Liver (tissue), 9 donors: ENCODE results near the gene ZKSCAN5. TPM values are rescaled to one million over a fixed set of nuclear protein-coding genes. Genes with fewer than 3 reads are reported as not detected.
"Not testable (repeated sequence)": the region's sequence is repeated elsewhere in the genome, so short reads cannot be mapped to it uniquely, and the experiment has no call there.

ENCODE experiments used
- DNase-seq: peaks from one replicate; pipeline ENCODE4 v3.0.0-alpha.2; 2017; ENCODE audit warnings: low spot score
- H3K27ac ChIP-seq, 2 donors: one replicate each; pipeline ENCODE4 v1.7.0; 2013; ENCODE audit warnings: inconsistent platforms in 2 of 2, low read length in 2 of 2, control low read depth in 1 of 2, low read depth in 1 of 2, mild to moderate bottlenecking in 1 of 2
- H3K27me3 ChIP-seq, 4 donors: one replicate each; pipeline versions ENCODE4 v1.6.1 to v1.7.0; 2013; ENCODE audit warnings: low read length in 3 of 4, inconsistent platforms in 1 of 4, mild to moderate bottlenecking in 1 of 4, moderate library complexity in 1 of 4; ENCODE audit not compliant: control insufficient read depth in 4 of 4, insufficient read depth in 4 of 4
- H3K36me3 ChIP-seq, 4 donors: one replicate each; pipeline versions ENCODE4 v1.6.1 to v1.7.0; 2013; ENCODE audit warnings: low read length in 3 of 4, mild to moderate bottlenecking in 3 of 4, low read depth in 1 of 4, moderate library complexity in 1 of 4; ENCODE audit not compliant: control insufficient read depth in 4 of 4, insufficient read depth in 3 of 4
- H3K4me1 ChIP-seq, 4 donors: one replicate each; pipeline versions ENCODE4 v1.6.1 to v1.7.0; 2013; ENCODE audit warnings: low read length in 3 of 4, mild to moderate bottlenecking in 3 of 4, moderate library complexity in 1 of 4; ENCODE audit not compliant: control insufficient read depth in 4 of 4, insufficient read depth in 4 of 4
- H3K4me3 ChIP-seq, 3 donors: one replicate each; pipeline versions ENCODE4 v1.6.1 to v1.7.0; 2013; ENCODE audit warnings: low read length in 3 of 3, control low read depth in 1 of 3, low read depth in 1 of 3, mild to moderate bottlenecking in 1 of 3
- H3K9ac ChIP-seq, 2 donors: one replicate each; pipeline ENCODE4 v1.7.0; 2013; ENCODE audit warnings: low read length in 2 of 2, mild to moderate bottlenecking in 2 of 2, moderate library complexity in 2 of 2, control low read depth in 1 of 2, low read depth in 1 of 2
- H3K9me3 ChIP-seq, 4 donors: one replicate each; pipeline versions ENCODE4 v1.6.1 to v1.7.0; 2013; ENCODE audit warnings: low read length in 3 of 4; ENCODE audit not compliant: control insufficient read depth in 4 of 4
- MAX ChIP-seq: IDR thresholded peaks from 2 replicates; pipeline ENCODE4 v1.6.1; 2016; ENCODE audit warnings: antibody characterized with exemption
- NR2F2 ChIP-seq: IDR thresholded peaks from 2 replicates; pipeline ENCODE4 v1.6.1; 2016; ENCODE audit warnings: antibody characterized with exemption
- RAD21 ChIP-seq, 2 donors: IDR thresholded peaks; 2 replicates each; pipeline ENCODE4 v1.6.1; 2016; ENCODE audit warnings: antibody characterized with exemption in 2 of 2, mild to moderate bottlenecking in 2 of 2
- REST ChIP-seq: IDR thresholded peaks from 2 replicates; pipeline ENCODE4 v1.6.1; 2016; ENCODE audit warnings: antibody characterized with exemption, mild to moderate bottlenecking
- RXRA ChIP-seq, 2 donors: IDR thresholded peaks; 2 replicates each; pipeline ENCODE4 v1.6.1; 2017 to 2018; ENCODE audit warnings: antibody characterized with exemption in 2 of 2, mild to moderate bottlenecking in 1 of 2
- TAF1 ChIP-seq: conservative IDR thresholded peaks from 2 replicates; pipeline ENCODE4 v1.6.1; 2016; ENCODE audit warnings: antibody characterized with exemption, mild to moderate bottlenecking
- WGBS: extraction: QIAGEN DNeasy Blood & Tissue Kit; methylation state at CpG from one replicate; pipeline ENCODE4 v1.1.7; 2013; 5-methylcytosine and 5-hydroxymethylcytosine counted together
- polyA plus RNA-seq, 2 donors: library from polyadenylated mRNA; stranded (reverse) in 1 of 2; unstranded in 1 of 2; fragments of 200-250 nt in 1 of 2; fragments of >200 nt in 1 of 2; fragmentation: Nextera tagmentation in 1 of 2; extraction: Ambion mirVana in 1 of 2; gene quantifications; one replicate each; pipeline versions ENCODE4 v1.2.1 to v1.2.3, GENCODE V29; 2013 to 2015
- total RNA-seq, 2 donors: library from RNA; depleted of rRNA; stranded (reverse); fragments of >200 nt; gene quantifications; one replicate each; pipeline ENCODE4 v1.2.3, GENCODE V29; 2014
- donor health status: healthy.
- donor health status: healthy.
- donor health status: healthy.
- donor health status: healthy.
- donor health status: healthy.

ZKSCAN5 gene
- total and polyA plus RNA-seq, 4 donors = 1.7 to 5.4 (median 3.4) TPM

GRCh38 chr7:99579956-99580777 is 75.7 kb downstream of the ZKSCAN5 start:
- TF ChIP-seq RAD21 (IDR thresholded peaks at IDR 0.05) = peak; percentile 8 to 44
- TF ChIP-seq RXRA (IDR thresholded peaks at IDR 0.05) = no peak
- TF ChIP-seq REST = no peak
- TF ChIP-seq TAF1 = no peak
- no peak for TF ChIP-seq NR2F2
- no peak for TF ChIP-seq MAX
- H3K9ac ChIP-seq = no peak overlapping the region
- peaks cover 0 to 12% (median 6%) of the 10 kb centered on the region in 4 donors for H3K4me1 ChIP-seq
- H3K27me3 ChIP-seq = no peaks in the 10 kb centered on the region
- no peak for DNase-seq
- H3K36me3 ChIP-seq = no peaks in the 10 kb centered on the region
- WGBS = 6% methylated on average over 54 of the region's 54 CpGs
- peak overlapping the region; percentile 2 to 44 (median 32) for H3K4me3 ChIP-seq
- no peak overlapping the region for H3K27ac ChIP-seq
- H3K9me3 ChIP-seq = no peaks in the 10 kb centered on the region

GRCh38 chr7:99580778-99581332 is 76.4 kb downstream of the ZKSCAN5 start:
- H3K36me3 ChIP-seq, H3K27ac ChIP-seq, H3K9ac ChIP-seq, DNase-seq, H3K27me3 ChIP-seq, H3K9me3 ChIP-seq: not testable (repeated sequence)
- peak overlapping the region in 2 of 3 donors; percentile 2 to 44 for H3K4me3 ChIP-seq
- WGBS = 60% methylated on average over 4 of the region's 4 CpGs
- peaks cover 0 to 12% (median 6%) of the 10 kb centered on the region in 4 donors for H3K4me1 ChIP-seq

Other genes with a start within 250 kb of the ZKSCAN5 start
- not detected for gene MYH16, start 231.8 kb upstream of the ZKSCAN5 start, total RNA-seq
- not detected for gene MYH16, start 231.8 kb upstream of the ZKSCAN5 start, polyA plus RNA-seq
- 10 to 100 TPM; 46.7 to 60.1 TPM for gene ARPC1A, start 178.8 kb upstream of the ZKSCAN5 start, total RNA-seq
- gene ARPC1A, start 178.8 kb upstream of the ZKSCAN5 start, polyA plus RNA-seq = 10 to 100 TPM; 61.5 to 84.0 TPM
- gene ARPC1B, start 129.9 kb upstream of the ZKSCAN5 start, total RNA-seq = 100 to 1,000 TPM; 111 to 182 TPM
- 100 to 1,000 TPM in 1 of 2 donors, 10 to 100 TPM in 1; 43.9 to 112 TPM for gene ARPC1B, start 129.9 kb upstream of the ZKSCAN5 start, polyA plus RNA-seq
- 10 to 100 TPM; 11.6 to 48.5 TPM for gene PDAP1, start 96.1 kb upstream of the ZKSCAN5 start, total RNA-seq
- gene PDAP1, start 96.1 kb upstream of the ZKSCAN5 start, polyA plus RNA-seq = 10 to 100 TPM; 14.6 to 83.6 TPM
- 10 to 100 TPM; 18.5 to 28.6 TPM for gene BUD31, start 95.7 kb upstream of the ZKSCAN5 start, total RNA-seq
- gene BUD31, start 95.7 kb upstream of the ZKSCAN5 start, polyA plus RNA-seq = 10 to 100 TPM; 35.4 to 55.9 TPM
- gene PTCD1, start 65.9 kb upstream of the ZKSCAN5 start, total RNA-seq = 1 to 10 TPM; 4.2 to 4.3 TPM
- gene PTCD1, start 65.9 kb upstream of the ZKSCAN5 start, polyA plus RNA-seq = 1 to 10 TPM; 3.1 to 3.5 TPM
- gene CPSF4, start 65.7 kb upstream of the ZKSCAN5 start, total RNA-seq = 10 to 100 TPM; 11.5 to 15.3 TPM
- 1 to 10 TPM; 7.1 to 9.6 TPM for gene CPSF4, start 65.7 kb upstream of the ZKSCAN5 start, polyA plus RNA-seq
- 100 to 1,000 TPM; 260 to 266 TPM for gene ATP5MF, start 38.5 kb upstream of the ZKSCAN5 start, total RNA-seq
- 100 to 1,000 TPM; 530 to 607 TPM for gene ATP5MF, start 38.5 kb upstream of the ZKSCAN5 start, polyA plus RNA-seq
- 1 to 10 TPM; 7.4 TPM for gene ZNF789, start 31.8 kb upstream of the ZKSCAN5 start, total RNA-seq
- 1 to 10 TPM; 1.6 to 2.3 TPM for gene ZNF789, start 31.8 kb upstream of the ZKSCAN5 start, polyA plus RNA-seq
- gene ZNF394, start 4.4 kb upstream of the ZKSCAN5 start, total RNA-seq = 10 to 100 TPM; 18.1 to 18.3 TPM
- gene ZNF394, start 4.4 kb upstream of the ZKSCAN5 start, polyA plus RNA-seq = 1 to 10 TPM; 5.5 to 6.1 TPM
- gene FAM200A, start 47.5 kb downstream of the ZKSCAN5 start, total RNA-seq = 1 to 10 TPM; 2.4 to 4.6 TPM
- 1 to 10 TPM; 1.0 to 1.7 TPM for gene FAM200A, start 47.5 kb downstream of the ZKSCAN5 start, polyA plus RNA-seq
- 10 to 100 TPM; 37.2 to 59.7 TPM for gene ZNF655, start 54.0 kb downstream of the ZKSCAN5 start, total RNA-seq
- gene ZNF655, start 54.0 kb downstream of the ZKSCAN5 start, polyA plus RNA-seq = 10 to 100 TPM; 15.9 to 27.6 TPM
- under 1 TPM; 0.17 to 0.28 TPM for gene TMEM225B, start 93.6 kb downstream of the ZKSCAN5 start, total RNA-seq
- gene TMEM225B, start 93.6 kb downstream of the ZKSCAN5 start, polyA plus RNA-seq = under 1 TPM in 1 of 2 donors, not detected in 1; 0.10 TPM
- 10 to 100 TPM in 1 of 2 donors, 1 to 10 TPM in 1; 8.7 to 11.0 TPM for gene ZSCAN25, start 112.3 kb downstream of the ZKSCAN5 start, total RNA-seq
- gene ZSCAN25, start 112.3 kb downstream of the ZKSCAN5 start, polyA plus RNA-seq = 1 to 10 TPM; 2.3 to 3.1 TPM
- gene CYP3A5, start 175.3 kb downstream of the ZKSCAN5 start, total RNA-seq = 1,000 to 10,000 TPM in 1 of 2 donors, 10 to 100 TPM in 1; 21.9 to 1,413 TPM
- gene CYP3A5, start 175.3 kb downstream of the ZKSCAN5 start, polyA plus RNA-seq = 1,000 to 10,000 TPM in 1 of 2 donors, 100 to 1,000 TPM in 1; 117 to 1,316 TPM
- 1,000 to 10,000 TPM in 1 of 2 donors, 10 to 100 TPM in 1; 81.2 to 2,448 TPM for gene CYP3A7, start 230.5 kb downstream of the ZKSCAN5 start, total RNA-seq
- 10 to 100 TPM; 36.1 to 85.6 TPM for gene CYP3A7, start 230.5 kb downstream of the ZKSCAN5 start, polyA plus RNA-seq